GM12801 (cell line): ENCODE measurements around the gene GAPVD1.

Experiments used
- CTCF ChIP-seq: IDR thresholded peaks from one replicate; pipeline ENCODE4 v1.5.1; 2011; ENCODE audit warnings: control low read depth; ENCODE audit not compliant: insufficient read length; ENCODE audit errors: extremely low read depth

Gene GAPVD1

GRCh38 chr9:125341566-125341965, 79.9 kb downstream of the GAPVD1 start:
- no peak for TF ChIP-seq CTCF

GRCh38 chr9:125343518-125344275, 82.1 kb downstream of the GAPVD1 start:
- no peak for TF ChIP-seq CTCF

- TF ChIP-seq CTCF = no peak
These were observed 84.6 kb downstream of the GAPVD1 start for GRCh38 chr9:125346080-125346732.

GRCh38 chr9:125355601-125356000, 94.0 kb downstream of the GAPVD1 start:
- TF ChIP-seq CTCF = no peak

GRCh38 chr9:125356032-125356431, 94.4 kb downstream of the GAPVD1 start:
- no peak for TF ChIP-seq CTCF

- TF ChIP-seq CTCF = no peak
These were observed 97.4 kb downstream of the GAPVD1 start for GRCh38 chr9:125359011-125359410.

GRCh38 chr9:125360601-125361000, 99.0 kb downstream of the GAPVD1 start:
- no peak for TF ChIP-seq CTCF
